ENCODE results near the gene CNTN4.

Gene CNTN4

DNA sequence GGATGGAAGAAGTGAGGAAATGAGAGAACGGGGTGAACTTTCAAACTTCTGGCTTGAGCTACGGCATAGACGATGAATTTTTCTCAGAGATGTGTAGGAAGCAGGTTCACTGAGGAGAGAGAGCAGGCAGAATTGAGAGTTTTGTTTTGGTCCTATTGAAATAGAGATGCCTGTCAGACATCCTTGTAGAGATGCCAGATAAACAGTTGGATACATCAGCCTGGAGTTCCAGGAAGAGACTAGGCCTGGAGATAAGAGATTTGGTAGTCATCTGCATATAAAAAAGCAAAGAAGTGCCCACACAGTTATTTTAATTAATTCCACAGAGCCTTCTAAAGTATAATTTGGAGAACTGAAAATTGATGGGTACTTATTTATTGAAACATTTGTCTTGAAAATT, 515.9 kb downstream of the CNTN4 start:
- no peak for DNase-seq

DNA sequence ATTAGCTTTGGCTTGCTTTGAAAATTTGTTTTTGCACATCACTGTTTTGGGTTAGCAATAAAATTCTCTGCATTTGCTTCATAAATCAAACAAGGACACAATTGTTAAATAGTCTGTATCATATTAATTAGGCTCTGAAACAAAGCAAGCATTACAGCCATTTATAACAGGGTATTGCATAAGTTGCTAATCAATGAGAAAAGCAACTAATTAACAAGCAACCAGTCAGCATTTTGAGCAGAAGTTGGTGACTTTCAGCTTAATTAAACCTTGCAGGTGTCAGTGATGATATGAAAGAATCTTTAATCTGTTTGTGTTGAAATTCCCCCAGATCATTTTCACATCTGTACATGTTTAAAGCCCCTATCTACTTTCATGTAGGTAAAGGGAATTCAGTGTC, 516.4 kb downstream of the CNTN4 start:
- DNase-seq = no peak

DNA sequence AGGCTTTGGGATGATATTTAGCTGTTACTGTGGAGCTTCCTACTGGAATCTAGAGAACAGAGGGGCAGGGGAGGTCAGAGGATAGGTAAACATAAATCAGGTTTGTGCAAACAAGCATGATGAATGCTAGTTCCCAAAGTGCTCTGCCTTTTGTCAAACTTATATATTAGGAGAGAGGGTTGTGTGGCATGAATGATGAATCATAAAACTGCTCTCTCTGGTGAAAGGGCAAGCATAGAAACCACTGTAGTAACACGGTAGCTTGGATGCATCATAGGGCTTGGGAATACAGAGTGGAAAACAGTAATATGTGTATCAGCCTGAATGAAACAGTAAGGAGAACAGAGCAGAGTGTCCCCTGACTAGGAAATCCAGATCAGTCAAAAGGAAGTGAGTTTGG, 524.8 kb downstream of the CNTN4 start:
- no peak for DNase-seq

DNA sequence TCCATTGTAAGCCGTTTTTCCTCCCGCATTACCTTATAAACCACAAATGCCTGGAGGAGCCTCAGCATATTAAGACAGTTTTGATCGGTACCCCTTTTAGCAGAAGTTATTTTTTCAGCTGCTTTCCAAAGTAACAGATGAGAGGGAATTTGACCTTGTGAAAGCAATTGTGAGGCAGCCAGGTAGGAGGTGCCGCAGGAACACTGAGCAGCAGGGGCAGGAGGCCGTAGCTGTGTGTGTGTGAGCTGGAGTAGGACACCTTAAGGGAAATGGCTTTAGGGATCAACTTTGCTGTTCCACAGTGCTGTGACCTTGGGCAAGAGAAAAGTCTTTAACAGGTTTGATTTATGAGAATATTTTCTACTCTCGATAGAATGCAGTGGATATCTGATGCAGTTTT, 529.5 kb downstream of the CNTN4 start:
- DNase-seq = no peak

DNA sequence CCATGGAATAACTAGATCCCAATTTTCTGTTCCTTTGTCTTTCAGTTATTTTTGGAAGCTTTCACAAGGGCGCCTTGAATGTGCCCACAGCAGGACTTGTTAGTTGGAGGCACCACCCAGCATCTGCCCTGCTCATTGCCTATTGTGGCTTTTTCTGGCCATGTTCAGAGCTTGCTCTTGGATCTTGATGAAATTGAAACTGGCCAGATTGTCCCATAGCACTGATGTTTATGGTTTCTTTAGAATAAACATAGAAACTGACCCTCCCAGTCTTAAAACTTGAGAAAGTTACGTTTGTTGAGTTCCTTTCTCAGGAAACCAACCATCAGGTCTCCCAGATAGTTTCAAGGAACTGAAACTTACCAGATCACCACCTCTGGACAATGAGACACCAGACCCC, 536.8 kb downstream of the CNTN4 start:
- DNase-seq = no peak

DNA sequence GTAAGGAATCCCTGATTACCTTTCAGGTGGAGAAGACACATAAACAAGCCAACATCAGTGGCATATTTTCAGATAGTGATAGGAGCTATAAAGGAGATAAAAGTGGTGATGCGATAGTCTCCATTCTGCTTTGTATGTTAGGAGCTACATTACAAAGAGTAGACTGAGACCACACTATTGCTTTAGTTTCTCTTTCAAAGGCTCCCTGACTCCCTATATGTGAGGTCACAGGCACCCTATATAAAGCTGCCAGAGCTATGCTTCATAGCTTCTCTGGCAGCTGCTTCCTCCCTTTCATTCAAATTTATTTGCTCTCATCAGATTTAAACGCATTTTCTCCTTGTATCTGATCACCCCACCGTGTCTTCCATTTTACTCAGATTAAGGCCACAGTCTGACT, 544.9 kb downstream of the CNTN4 start:
- no peak for DNase-seq

- DNase-seq = no peak
Measured at GRCh38 chr3:2645001-2645400, 546.3 kb downstream of the CNTN4 start.

GRCh38 chr3:2650746-2651145, 552.1 kb downstream of the CNTN4 start:
- DNase-seq = no peak

DNA sequence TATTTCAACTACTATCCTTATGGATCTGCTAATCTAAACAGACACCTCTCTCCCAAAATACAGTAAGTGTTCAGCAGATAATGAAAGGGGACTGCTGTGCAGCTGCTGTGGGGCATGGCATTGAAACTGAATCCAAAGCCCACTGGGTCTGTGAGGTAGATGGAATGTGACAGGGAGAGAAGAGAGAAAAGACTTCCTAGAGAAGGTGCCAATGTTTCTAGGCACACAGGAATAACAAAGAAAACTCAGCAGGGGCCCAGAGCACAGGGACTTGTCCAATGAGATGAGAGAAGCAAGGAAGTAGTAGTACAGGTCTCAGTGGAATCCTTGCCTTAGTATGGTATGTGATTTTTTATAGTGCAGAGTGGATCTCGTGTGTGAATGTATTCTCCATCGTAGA, 553.7 kb downstream of the CNTN4 start:
- no peak for DNase-seq

- no peak for DNase-seq
Measured at GRCh38 chr3:2653706-2654105, 555.0 kb downstream of the CNTN4 start.

DNA sequence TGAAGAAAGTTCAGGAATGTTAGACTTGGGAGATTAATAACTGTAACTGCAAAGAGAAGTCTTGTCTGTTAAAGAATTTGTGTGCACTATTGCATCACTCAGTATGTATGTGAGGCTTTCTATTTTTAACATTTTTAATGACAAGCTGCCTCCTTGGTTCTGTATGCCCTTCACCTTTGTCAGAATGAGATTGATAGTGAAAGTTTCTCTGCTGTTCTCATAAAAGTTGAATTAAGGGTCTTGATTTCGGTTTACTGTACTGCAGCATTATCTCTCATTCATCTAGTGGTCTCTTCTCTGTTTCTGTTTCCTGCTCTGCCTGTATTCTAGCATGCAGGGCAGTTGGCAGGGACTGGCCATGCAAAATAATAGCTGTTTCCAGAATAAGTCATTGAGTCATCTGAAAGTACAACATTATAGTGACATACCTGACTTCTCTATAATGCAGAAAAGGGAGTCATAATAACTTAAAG, 556.6 kb downstream of the CNTN4 start:
- no peak for DNase-seq

GRCh38 chr3:2656806-2657777, 558.4 kb downstream of the CNTN4 start:
- DNase-seq = no peak

DNA sequence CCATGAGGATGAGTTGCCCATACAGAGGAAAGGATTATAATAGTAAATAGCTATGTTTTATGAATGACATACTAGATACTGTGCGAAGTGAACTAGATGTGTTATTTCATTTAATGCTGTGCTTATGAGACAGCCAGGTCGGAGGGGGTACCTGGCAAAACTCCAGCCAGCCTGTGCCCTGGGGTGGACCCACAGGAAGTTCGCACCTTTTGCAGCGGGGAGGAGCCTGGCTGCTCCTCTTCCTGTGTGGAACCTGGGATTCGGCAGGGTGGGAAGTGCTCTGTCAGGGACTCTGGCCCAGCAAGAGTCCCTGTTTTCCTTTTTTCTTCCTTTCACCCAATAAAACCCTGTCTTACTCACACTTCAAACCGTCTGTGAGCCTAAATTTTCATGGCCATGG, 559.3 kb downstream of the CNTN4 start:
- DNase-seq = no peak

- DNase-seq = no peak
Measured at GRCh38 chr3:2659896-2660295, 561.2 kb downstream of the CNTN4 start.

DNA sequence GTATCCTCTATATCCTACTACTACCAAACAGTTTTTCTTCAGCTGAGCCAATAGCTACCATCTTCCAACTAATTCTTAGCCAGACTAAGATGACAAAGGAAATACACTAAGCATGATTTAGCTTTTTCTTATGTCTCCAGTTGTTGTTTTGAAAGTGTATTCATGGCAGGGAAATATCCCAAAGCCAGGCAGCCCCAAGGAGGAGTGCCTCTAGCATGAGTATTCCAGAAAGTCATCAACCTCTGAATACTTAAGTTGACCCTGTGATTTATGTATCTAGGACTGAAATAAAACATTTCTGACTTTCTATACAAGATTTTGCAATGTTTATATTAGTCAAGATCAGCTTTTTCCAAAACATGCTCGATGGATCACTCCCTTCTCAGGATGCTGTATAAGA, 562.4 kb downstream of the CNTN4 start:
- DNase-seq = no peak

- DNase-seq = no peak
Measured at GRCh38 chr3:2677501-2677900, 578.8 kb downstream of the CNTN4 start.

DNA sequence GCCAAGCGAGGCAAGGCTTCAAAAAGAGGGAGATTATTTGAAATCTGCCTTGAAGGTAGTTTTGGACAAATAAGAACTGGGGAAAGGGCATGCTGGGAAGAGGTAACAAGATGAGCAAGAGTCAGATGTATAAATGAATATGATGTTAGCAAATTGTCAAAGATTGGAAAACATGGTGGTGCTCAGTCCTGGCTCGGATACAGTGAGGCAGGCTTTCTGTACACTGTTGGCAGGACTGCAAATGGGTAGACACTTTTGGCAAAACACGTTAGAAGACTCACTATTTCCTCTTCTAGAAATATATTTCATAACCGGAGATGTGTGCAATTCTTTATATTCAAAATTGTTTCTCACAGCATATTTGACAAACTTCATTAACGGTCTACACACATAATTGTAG, 581.6 kb downstream of the CNTN4 start:
- DNase-seq = no peak

DNA sequence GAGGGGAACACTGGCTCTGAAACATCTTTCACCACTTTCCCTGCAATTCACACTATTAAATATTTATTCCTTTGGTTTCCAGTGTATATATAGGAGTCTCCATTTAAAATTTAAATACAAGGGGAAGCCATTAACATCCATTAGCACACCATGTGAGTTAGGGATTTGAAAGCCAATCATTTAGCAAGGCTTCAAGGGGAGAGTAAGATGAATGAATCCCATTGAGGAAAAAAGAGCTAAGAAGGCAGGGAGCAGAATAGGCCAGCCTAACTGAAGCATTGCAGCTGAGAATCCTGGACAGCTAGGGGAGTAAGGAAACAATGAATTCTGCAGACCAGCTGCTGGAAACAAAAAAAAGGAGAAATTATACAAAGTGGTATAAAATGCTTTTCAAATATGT, 585.4 kb downstream of the CNTN4 start:
- no peak for DNase-seq

DNA sequence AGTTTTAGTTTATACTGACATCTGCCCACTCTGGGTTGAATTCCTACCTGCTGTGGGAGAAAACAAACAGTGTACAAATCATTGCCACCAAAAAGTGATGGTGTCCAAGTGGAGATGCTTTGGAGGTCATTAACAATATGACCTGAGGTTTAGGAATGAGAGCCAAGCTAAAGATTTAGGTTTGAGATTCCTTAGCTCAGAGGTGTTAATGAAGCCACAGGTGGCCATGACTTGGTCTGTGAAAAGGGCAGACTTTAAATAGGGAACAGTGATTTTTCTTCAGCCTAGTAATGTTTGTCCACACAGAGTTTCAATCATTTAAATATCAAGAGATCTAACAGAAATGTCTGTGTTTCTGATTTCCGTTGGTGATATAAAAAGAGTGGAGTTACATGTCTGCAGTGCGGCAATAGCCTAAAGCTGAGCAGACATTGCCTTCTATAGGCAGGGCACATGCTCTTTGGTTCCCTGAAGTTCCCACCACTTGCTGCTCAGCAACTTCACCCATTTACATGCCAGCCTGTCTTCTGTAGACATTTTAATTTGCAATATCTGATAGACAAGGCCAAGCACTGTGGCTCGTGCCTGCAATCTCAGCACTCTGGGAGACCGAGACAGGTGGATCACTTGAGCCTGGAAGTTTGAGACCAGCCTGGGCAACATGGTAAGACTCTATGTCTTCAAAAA, 588.3 kb downstream of the CNTN4 start:
- no peak for DNase-seq

- DNase-seq = no peak
Measured at GRCh38 chr3:2697589-2697988, 598.9 kb downstream of the CNTN4 start.

DNA sequence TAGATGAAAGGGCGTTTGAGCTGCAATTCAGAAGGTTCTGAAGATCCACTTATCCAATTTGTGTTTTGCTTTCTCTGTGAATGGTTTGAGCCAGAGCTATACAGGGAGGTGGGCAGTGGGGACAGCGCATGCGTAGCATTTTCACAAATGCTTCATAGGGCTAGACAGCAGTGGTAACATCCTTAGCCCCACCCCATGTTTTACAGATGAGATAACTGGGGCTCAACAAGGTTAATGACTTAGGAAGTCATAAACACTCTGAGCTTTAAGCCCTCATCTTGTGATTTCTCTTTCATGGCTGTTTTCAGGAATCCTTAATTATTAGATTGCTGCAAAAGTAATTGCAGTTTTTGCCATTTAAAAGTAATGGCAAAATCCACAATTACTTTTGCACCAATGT, 602.8 kb downstream of the CNTN4 start:
- DNase-seq = no peak

DNA sequence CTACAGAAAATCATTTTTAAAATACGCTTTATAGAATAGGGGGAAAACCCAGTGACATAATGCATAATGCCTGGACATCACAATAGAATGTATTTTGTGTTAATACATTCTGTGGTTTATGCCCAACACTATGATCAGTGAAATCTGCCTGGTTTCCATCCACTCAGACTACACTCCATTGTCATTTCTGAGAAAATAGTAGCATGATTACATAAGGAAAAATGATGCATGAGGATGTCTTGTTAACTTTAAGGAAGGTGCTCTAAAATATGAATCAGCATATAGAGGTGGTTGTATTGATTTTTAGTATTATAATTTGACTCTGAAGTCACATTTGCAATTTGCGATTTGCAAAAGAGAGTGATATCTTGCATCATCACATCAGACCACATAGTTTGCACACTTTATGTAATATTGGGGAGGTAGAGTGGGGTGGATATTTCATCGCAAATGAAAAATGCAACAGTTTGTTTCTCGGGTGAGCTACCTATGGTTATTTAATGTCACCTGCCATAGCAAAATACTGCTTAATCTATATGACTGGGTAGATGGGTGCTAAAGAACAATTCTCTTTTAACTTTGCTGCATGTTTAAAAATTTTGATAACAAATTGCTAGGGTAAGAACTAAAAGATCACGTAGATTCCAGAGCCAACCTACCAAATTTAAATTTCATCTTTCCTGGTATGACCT, 607.6 kb downstream of the CNTN4 start:
- DNase-seq = no peak

GRCh38 chr3:2706836-2707210, 608.2 kb downstream of the CNTN4 start:
- no peak for DNase-seq

- DNase-seq = no peak
Measured at GRCh38 chr3:2711081-2711480, 612.4 kb downstream of the CNTN4 start.

Measured in NCI-H446 (cell line).